Activated naive CD8-positive, alpha-beta T cell treated with anti-CD3 and anti-CD28 coated beads, Interleukin-2, amount 50 U/mL, for 16 hours (primary cell): ENCODE measurements around the gene METTL5.

Experiments used
- DNase-seq: peaks from one replicate; pipeline ENCODE4 v3.0.0-alpha.2; 2020; ENCODE audit warnings: low read depth, low spot score

The METTL5 gene

GRCh38 chr2:169781249-169782013 lies 43.3 kb downstream of the METTL5 start:
- DNase-seq = no peak

GRCh38 chr2:169778446-169778845 lies 46.3 kb downstream of the METTL5 start:
- DNase-seq = no peak

GRCh38 chr2:169776252-169776761 lies 48.4 kb downstream of the METTL5 start:
- DNase-seq = no peak

GRCh38 chr2:169775765-169776164 lies 48.9 kb downstream of the METTL5 start:
- no peak for DNase-seq

- DNase-seq = no peak
Measured at GRCh38 chr2:169775354-169775753, 49.4 kb downstream of the METTL5 start.

GRCh38 chr2:169772651-169773050 lies 52.1 kb downstream of the METTL5 start:
- no peak for DNase-seq

GRCh38 chr2:169771612-169772011 lies 53.1 kb downstream of the METTL5 start:
- no peak for DNase-seq

- no peak for DNase-seq
Measured at GRCh38 chr2:169771021-169771420, 53.7 kb downstream of the METTL5 start.

- DNase-seq = no peak
Measured at GRCh38 chr2:169768262-169768995, 56.3 kb downstream of the METTL5 start.

- DNase-seq = no peak
Measured at GRCh38 chr2:169767243-169767888, 57.3 kb downstream of the METTL5 start.

- DNase-seq = no peak
Measured at GRCh38 chr2:169765523-169765922, 59.2 kb downstream of the METTL5 start.

- no peak for DNase-seq
Measured at GRCh38 chr2:169761970-169762292, 62.8 kb downstream of the METTL5 start.
